Inferior parietal cortex (tissue), 1 donor: Measurements from ENCODE around the gene GLOD4.
"Not testable (repeated sequence)": the region's sequence is repeated elsewhere in the genome, so short reads cannot be mapped to it uniquely, and the experiment has no call there.

Source experiments
- DNase-seq: peaks from one replicate; pipeline ENCODE4 v3.0.0-alpha.2; 2016; ENCODE audit errors: extremely low spot score

The GLOD4 gene

GRCh38 chr17:802481-802880 is 20.4 kb upstream of the GLOD4 start:
- no peak for DNase-seq

DNA sequence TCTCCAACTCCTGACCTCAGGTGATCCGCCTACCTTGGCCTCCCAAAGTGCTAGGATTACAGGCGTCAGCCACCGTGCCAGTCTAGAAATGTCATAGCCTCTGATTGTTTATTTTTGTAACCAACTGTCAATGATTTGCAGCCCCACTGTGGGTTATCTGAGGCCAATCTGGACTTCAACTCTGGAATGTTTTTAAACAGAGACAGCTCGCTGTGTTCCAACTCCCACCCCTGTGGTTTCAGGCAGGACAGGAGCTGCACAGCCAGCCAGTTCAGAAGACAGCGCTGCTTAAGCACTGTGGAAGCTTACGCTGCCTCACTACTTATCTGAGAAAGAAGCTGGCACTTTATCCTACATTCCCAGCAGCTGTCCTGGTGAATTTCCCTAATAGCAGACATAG is 19.6 kb upstream of the GLOD4 start:
- DNase-seq = no peak

DNA sequence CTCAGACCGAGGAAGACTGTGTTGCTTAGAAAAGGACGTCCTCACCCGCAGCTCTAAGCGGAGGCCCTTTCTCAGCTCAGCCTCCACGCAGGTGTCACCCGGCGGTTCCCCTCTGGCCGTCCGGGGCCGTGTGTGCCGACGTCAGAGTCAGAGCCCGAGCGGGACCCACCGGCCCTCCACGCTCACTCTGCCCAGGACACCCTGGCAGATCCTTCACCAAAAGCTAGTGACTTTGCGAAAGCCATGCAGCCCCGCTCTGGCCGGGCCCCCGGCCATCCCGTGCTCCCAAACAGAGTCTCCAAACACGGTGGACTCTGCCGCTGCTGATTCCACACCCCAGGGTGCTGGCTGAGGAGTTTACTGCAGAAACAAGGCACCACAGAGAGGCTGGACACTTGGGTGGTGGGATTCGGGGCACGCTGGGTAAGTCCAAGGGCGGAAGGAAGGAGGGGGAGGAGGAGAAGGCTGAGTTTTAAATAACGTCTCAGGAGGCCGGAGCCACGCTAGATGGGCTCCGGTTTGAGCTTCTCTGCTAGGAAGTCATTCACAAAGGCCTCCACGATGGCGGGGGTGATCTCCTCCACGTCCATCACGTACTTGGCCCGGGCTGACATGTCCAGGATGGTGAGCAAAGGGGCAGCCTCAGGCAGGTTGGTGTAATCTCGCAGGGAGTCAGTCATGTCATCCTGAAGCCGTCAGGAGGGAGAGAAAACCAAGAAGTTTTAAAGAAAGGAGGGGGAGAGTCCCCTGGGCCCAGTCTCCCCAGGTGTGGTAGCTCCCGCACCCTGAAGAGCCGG is 18.6 kb upstream of the GLOD4 start:
- no peak for DNase-seq

GRCh38 chr17:799261-799660 is 17.2 kb upstream of the GLOD4 start:
- DNase-seq = no peak

DNA sequence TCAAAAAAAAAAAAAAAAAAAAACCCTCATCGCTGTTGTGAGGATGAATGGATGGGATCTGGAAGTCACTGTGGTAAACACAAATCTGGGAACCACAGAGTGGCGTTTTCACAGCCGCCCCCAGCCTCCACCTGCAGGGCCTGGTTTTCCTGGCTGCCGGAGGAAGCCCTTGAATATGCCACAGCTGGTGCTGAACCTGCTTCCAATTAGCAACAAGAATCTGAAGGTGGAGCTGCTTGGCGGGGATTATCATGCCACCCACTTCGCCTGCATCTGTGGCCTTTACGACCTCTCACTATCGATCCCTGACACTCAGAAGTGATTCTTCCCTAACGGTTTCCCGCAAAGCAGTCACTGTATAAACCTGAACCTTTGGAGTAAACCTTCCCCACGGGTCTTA is 16.2 kb upstream of the GLOD4 start:
- DNase-seq = no peak

GRCh38 chr17:797236-797840 is 15.3 kb upstream of the GLOD4 start:
- no peak for DNase-seq

DNA sequence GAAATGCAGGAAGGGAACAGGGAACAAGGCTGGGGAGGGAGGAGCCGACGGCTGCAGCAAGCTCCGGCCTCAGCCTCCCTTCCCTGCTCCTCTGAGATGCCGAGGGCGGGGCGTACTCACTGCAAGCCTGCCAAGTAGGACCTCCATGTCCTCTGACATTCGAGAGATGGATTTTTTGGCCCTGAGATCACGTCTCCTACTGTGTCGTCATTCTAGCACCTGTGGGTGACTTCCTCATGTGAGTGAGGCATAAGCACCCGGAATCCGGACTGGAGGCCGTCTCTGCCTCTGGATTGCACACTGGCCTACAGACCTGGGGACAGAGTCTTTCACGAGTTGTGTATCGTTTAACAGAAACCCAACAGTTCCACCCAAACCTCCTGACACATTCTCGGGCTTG is 14.5 kb upstream of the GLOD4 start:
- no peak for DNase-seq

GRCh38 chr17:795721-796120 is 13.6 kb upstream of the GLOD4 start:
- no peak for DNase-seq

DNA sequence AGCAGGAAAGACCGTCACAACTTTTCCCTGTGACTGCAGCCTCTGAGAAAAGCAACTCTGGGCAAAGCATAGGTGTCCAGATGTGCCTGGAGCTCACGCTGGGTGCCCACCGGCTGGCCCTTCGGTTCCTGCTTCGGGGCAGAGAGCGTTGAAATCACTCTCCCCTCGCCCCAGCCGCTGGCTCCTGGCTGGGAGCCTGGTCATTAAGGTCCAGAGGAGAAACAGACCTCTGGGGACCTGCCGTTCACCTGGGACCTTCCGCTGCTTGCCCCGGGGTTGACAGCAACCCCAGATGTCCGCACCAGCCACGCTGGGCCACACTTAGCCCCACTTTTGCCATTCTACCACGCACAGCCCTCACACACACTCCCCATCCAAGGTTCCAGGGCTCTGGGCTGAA is 13.2 kb upstream of the GLOD4 start:
- no peak for DNase-seq

GRCh38 chr17:794876-795275 is 12.8 kb upstream of the GLOD4 start:
- peak; percentile 87 for DNase-seq

GRCh38 chr17:792277-792676 is 10.2 kb upstream of the GLOD4 start:
- no peak for DNase-seq

DNA sequence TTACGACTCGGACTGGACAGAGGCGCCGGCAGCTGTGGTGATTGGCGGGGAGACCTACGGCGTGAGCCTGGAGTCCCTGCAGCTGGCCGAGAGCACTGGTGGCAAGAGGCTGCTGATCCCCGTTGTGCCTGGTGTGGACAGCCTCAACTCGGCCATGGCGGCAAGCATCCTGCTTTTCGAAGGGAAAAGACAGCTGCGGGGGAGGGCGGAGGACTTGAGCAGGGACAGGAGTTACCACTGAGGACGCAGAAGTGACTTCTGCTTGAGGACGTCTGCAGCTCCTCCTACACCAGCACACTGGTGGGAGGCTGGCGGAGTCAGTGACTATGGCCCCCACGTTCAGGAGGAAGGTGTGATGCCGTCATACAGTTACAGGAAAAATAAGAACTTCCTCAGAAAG is 9.7 kb upstream of the GLOD4 start:
- no peak for DNase-seq

DNA sequence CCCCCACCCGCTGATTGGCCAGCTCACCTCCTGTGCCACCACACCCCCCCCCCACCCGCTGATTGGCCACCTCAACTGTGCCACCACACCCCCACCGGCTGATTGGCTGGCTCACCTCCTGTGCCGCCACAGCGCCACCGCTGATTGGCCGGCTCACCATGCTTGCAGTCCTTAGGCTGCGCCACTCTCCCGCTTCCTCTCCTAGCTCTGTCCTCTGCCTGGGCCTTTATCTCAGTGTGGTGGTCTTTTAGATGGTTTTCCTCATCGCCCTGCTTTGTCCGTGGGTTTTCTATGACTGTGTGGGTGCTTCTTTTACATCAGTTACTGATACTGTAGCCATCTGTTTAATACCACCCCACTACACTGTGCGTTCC is 8.8 kb upstream of the GLOD4 start:
- DNase-seq = not testable (repeated sequence)

DNA sequence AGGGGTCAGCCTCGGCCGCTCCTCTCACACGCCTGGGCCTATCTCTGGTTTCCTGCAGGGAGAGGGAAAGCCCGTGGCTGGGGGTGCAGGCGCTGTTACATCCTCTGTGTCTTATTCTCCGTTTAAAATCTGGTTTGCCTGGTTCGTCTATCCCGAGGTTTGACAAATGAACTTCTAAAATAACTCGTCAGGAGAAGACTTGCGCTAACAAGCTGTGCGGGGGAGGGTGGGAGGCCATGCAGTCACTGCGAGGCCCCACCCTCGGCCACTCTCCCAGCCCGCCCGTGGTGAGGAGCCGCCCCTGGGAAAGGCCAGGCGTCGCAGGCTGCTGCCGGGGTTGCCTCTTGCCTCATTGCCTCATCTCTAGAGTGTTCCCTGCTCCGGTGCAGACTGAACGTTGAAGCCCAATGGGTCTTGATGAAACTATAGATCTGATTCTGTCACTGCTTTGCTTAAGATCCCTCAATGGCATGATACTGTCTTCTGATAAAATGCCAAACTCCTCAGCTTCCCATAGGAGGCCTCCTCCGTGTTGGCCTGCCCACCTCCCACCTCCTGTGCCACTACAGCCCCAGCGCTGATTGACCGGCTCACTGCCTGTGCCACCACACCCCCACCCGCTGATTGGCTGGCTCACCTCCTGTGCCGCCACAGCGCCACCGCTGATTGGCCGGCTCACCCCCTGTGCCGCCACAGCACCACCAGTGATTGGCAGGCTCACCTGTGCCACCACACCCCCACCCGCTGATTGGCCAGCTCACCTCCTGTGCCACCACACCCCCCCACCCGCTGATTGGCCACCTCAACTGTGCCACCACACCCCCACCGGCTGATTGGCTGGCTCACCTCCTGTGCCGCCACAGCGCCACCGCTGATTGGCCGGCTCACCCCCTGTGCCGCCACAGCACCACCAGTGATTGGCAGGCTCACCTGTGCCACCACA is 8.1 kb upstream of the GLOD4 start:
- not testable (repeated sequence) for DNase-seq

- DNase-seq = no peak
These were observed 7.2 kb upstream of the GLOD4 start for GRCh38 chr17:789160-789840.

- DNase-seq = no peak
These were observed 6.5 kb upstream of the GLOD4 start for GRCh38 chr17:788551-788950.

- no peak for DNase-seq
These were observed 5.7 kb upstream of the GLOD4 start for GRCh38 chr17:787641-788221.

DNA sequence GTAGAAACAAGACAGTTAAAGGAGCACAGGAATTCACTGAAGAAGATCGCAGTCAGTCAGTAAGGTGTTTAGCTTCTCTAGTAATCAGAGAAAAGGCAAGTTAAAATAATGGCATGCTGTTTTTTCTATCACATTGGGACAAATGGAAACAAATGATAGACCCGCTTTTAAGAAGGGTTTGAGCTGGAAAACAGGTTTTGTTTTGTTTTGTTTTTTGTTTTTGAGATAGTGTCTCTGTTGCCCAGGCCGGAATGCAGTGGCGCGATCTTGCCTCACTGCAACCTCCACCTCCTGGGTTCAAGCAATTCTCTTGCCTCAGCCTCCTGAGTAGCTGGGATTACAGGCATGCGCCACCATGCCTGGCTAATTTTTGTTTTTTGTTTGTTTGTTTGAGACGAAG is 3.8 kb upstream of the GLOD4 start:
- DNase-seq = not testable (repeated sequence)

DNA sequence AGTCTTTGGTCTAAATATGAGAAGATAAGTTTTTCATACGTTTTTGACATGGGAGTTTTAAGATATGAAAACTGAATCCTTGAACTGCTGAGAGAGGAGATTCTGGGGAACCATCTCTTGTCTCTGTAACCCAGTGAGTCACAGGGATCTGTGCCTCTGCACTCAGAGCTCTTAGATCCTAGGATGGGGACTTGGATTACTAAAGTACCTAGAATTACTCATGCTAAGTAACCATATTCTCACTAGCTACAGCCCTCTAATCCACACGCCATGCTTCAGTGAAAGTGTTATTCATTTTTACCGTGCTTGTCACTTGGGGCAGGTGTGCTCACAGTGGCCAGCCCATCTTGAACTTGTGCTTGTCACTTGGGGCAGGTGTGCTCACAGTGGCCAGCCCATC is 2.1 kb upstream of the GLOD4 start:
- no peak for DNase-seq

GRCh38 chr17:778096-778495 is 4.0 kb downstream of the GLOD4 start:
- DNase-seq = no peak

- no peak for DNase-seq
These were observed 7.8 kb downstream of the GLOD4 start for GRCh38 chr17:774313-774584.
